ENCODE results near the gene TRPT1. TPM values are rescaled to one million over a fixed set of nuclear protein-coding genes. Genes with fewer than 3 reads are reported as not detected.

TRPT1 gene
- total and polyA plus RNA-seq, 9 of the 15 experiments (the other 6 are each of a cell fraction or from before 2014, with no cell fraction given), result 4.6 to 41.7 (median 23.1) TPM

DNA sequence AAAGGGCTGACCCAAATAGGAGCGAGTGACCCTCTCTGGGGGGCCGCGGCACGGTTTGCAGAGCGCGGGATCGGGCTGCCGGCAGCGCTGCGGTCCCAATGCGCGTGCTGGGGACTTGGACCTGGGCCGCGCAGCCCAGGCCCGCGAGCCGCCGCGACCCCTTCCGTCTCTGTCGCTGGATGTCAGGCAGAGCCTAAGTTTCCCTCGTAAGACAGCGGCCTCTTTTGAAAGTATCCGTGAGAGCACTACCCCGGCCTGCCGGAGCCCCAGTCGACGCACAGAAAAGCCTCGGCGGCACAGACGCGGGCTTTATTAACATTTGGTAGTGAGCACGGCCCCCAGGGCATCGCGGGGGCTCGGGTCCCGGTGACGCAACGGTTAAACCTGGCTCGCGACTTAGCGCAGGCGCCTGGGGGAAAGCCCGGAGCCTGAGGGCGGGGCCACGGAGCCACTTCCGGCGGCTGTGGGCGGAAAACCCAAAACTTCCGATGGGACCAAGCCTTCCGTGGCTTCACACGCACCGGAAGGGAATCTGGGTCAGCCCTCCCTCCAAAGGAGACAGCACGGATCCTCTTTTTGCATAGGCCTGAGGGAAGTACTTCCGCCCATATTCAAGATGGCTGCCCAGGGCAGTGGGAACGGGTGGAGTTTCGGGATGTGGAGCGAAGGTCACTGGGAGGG is 43.7 kb upstream of the TRPT1 start (continued):
- no peak for TF ChIP-seq NR0B1 (IDR thresholded peaks at IDR 0.05; ENCODE audit: partially characterized antibody)
- peak in 1 of 2 experiments; percentile 76; a peak in 1 of 4 replicates for TF ChIP-seq TRIM24 (IDR thresholded peaks at IDR 0.05)
- TF ChIP-seq USF2 (CRISPR knock-in tag; IDR thresholded peaks at IDR 0.05), result no peak
- no peak for TF ChIP-seq TAF9B (IDR thresholded peaks at IDR 0.05; ENCODE audit: partially characterized antibody)
- TF ChIP-seq TSC22D4 (tag; IDR thresholded peaks at IDR 0.05), result no peak
- TF ChIP-seq WHSC1 (IDR thresholded peaks at IDR 0.05; ENCODE audit: low read length), result no peak
- no peak; the same call in 1 of the 2 replicates for TF ChIP-seq GATAD2B (IDR thresholded peaks at IDR 0.05; ENCODE audit: borderline replicate concordance)
- TF ChIP-seq ZNF282 (CRISPR knock-in tag; IDR thresholded peaks at IDR 0.05), result peak; percentile 70; the same call in 1 of the 2 replicates
- no peak for TF ChIP-seq ZNF212 (CRISPR knock-in tag; IDR thresholded peaks at IDR 0.05)
- TF ChIP-seq RBM25 (IDR thresholded peaks at IDR 0.05; ENCODE audit: low read depth, low read length, severe bottlenecking), result no peak
- TF ChIP-seq, protein P1, sequence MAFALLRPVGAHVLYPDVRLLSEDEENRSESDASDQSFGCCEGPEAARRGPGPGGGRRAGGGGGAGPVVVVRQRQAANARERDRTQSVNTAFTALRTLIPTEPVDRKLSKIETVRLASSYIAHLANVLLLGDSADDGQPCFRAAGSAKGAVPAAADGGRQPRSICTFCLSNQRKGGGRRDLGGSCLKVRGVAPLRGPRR (CRISPR knock-in tag; IDR thresholded peaks at IDR 0.05), result no peak
- peak; percentile 97 for TF ChIP-seq FIP1L1 (IDR thresholded peaks at IDR 0.05; ENCODE audit: low read depth, low read length, poor library complexity, severe bottlenecking)
- TF ChIP-seq CBFA2T2 (conservative IDR thresholded peaks at IDR 0.05), result no peak
- peak; percentile 74 to 78; a peak in 3 of 4 replicates for TF ChIP-seq FOXK2 (conservative IDR thresholded peaks at IDR 0.05 in 1 of 2, IDR thresholded peaks at IDR 0.05 in 1 of 2; ENCODE audit: low read depth in 2 of 2)
- TF ChIP-seq ATF3 (IDR thresholded peaks at IDR 0.05), result peak; percentile 99
- TF ChIP-seq ATF3 (CRISPR knock-in tag; conservative IDR thresholded peaks at IDR 0.05), result peak; percentile 97
- TF ChIP-seq FOXP1 (CRISPR knock-in tag; IDR thresholded peaks at IDR 0.05), result no peak
- no peak for TF ChIP-seq KDM5B (IDR thresholded peaks at IDR 0.05; ENCODE audit: insufficient replicate concordance, low read depth, low read length)
- no peak for TF ChIP-seq ZNF75A (CRISPR knock-in tag; IDR thresholded peaks at IDR 0.05)
- TF ChIP-seq NKRF (IDR thresholded peaks at IDR 0.05; ENCODE audit: borderline replicate concordance), result no peak
- no peak for TF ChIP-seq NEUROD1 (IDR thresholded peaks at IDR 0.05; ENCODE audit: borderline replicate concordance, low read depth, low read length, partially characterized antibody)
- TF ChIP-seq, protein P2, sequence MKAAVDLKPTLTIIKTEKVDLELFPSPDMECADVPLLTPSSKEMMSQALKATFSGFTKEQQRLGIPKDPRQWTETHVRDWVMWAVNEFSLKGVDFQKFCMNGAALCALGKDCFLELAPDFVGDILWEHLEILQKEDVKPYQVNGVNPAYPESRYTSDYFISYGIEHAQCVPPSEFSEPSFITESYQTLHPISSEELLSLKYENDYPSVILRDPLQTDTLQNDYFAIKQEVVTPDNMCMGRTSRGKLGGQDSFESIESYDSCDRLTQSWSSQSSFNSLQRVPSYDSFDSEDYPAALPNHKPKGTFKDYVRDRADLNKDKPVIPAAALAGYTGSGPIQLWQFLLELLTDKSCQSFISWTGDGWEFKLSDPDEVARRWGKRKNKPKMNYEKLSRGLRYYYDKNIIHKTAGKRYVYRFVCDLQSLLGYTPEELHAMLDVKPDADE (conservative IDR thresholded peaks at IDR 0.05; ENCODE audit: control insufficient read depth, low read depth, low read length), result peak; percentile 94
